ENCODE results near the gene KRTAP5-5.
"Not testable (repeated sequence)": the region's sequence is repeated elsewhere in the genome, so short reads cannot be mapped to it uniquely, and the experiment has no call there.

Gene KRTAP5-5

GRCh38 chr11:1604711-1605110 lies 24.9 kb upstream of the KRTAP5-5 start:
- no peak overlapping the region for H3K4me3 ChIP-seq (ENCODE audit: low read depth, low read length)
- DNase-seq (ENCODE audit: low read depth) = no peak
- no peak for TF ChIP-seq CTCF (IDR thresholded peaks at IDR 0.05; ENCODE audit: low read depth, low read length, missing control alignments)

- not testable (repeated sequence) for H3K4me3 ChIP-seq (ENCODE audit: low read depth, low read length)
- peak; percentile 37 for DNase-seq (ENCODE audit: low read depth)
Measured at GRCh38 chr11:1605923-1606322, 23.7 kb upstream of the KRTAP5-5 start.

GRCh38 chr11:1607156-1607845 lies 22.3 kb upstream of the KRTAP5-5 start:
- DNase-seq (ENCODE audit: low read depth) = not testable (repeated sequence)

GRCh38 chr11:1607901-1608300 lies 21.7 kb upstream of the KRTAP5-5 start:
- H3K4me3 ChIP-seq (ENCODE audit: low read depth, low read length); DNase-seq (ENCODE audit: low read depth): not testable (repeated sequence)

More at GRCh38 chr11:1607156-1607845, 22.3 kb upstream of the KRTAP5-5 start:
- H3K4me3 ChIP-seq (ENCODE audit: low read depth, low read length) = not testable (repeated sequence)

- DNase-seq (ENCODE audit: low read depth) = no peak
- TF ChIP-seq CTCF (IDR thresholded peaks at IDR 0.05; ENCODE audit: low read depth, low read length, missing control alignments) = no peak
- H3K4me3 ChIP-seq (ENCODE audit: low read depth, low read length) = no peak within 1 kb of the TSS
Measured at GRCh38 chr11:1608363-1608762, 21.2 kb upstream of the KRTAP5-5 start, which contains the start of gene KRTAP5-3. Gene KRTAP5-3, minus strand, starts transcription at chr11:1608463. Its CDS starts 78 bp downstream, at chr11:1608385.

GRCh38 chr11:1618231-1618630 lies 11.3 kb upstream of the KRTAP5-5 start:
- TF ChIP-seq CTCF (IDR thresholded peaks at IDR 0.05; ENCODE audit: low read depth, low read length, missing control alignments) = no peak
- no peak for DNase-seq (ENCODE audit: low read depth)
- no peak overlapping the region for H3K4me3 ChIP-seq (ENCODE audit: low read depth, low read length)

- TF ChIP-seq CTCF (IDR thresholded peaks at IDR 0.05; ENCODE audit: low read depth, low read length, missing control alignments) = no peak
- H3K4me3 ChIP-seq (ENCODE audit: low read depth, low read length) = no peak overlapping the region
- no peak for DNase-seq (ENCODE audit: low read depth)
Measured at GRCh38 chr11:1619449-1619848, 10.1 kb upstream of the KRTAP5-5 start.

GRCh38 chr11:1622086-1622485 lies 7.5 kb upstream of the KRTAP5-5 start, which contains the start of gene KRTAP5-4:
Gene KRTAP5-4, minus strand, starts transcription at chr11:1622138. Its CDS starts 45 bp downstream, at chr11:1622093.
- H3K4me3 ChIP-seq (ENCODE audit: low read depth, low read length) = no peak within 1 kb of the TSS
- no peak for TF ChIP-seq CTCF (IDR thresholded peaks at IDR 0.05; ENCODE audit: low read depth, low read length, missing control alignments)
- DNase-seq (ENCODE audit: low read depth) = no peak
